Measurements from ENCODE around the gene MRPS12. TPM values are rescaled to one million over a fixed set of nuclear protein-coding genes. Genes with fewer than 3 reads are reported as not detected.

MRPS12 gene
- total and polyA plus RNA-seq, 9 of the 15 experiments (the other 6 are each of a cell fraction or from before 2014, with no cell fraction given): 8.1 to 174 (median 52.0) TPM

- TF ChIP-seq ATF4 (CRISPR knock-in tag; IDR thresholded peaks at IDR 0.05): no peak
- no peak for TF ChIP-seq ZBTB40 (IDR thresholded peaks at IDR 0.05)
- no peak for TF ChIP-seq ZBTB40 (CRISPR knock-in tag; IDR thresholded peaks at IDR 0.05)
- no peak for TF ChIP-seq ZNF445 (CRISPR knock-in tag; IDR thresholded peaks at IDR 0.05; ENCODE audit: low read depth)
- peak; percentile 10; the same call in 1 of the 2 replicates for TF ChIP-seq USF2 (CRISPR knock-in tag; IDR thresholded peaks at IDR 0.05)
- TF ChIP-seq HES1 (IDR thresholded peaks at IDR 0.05; ENCODE audit: low read depth): no peak
- TF ChIP-seq NKRF (IDR thresholded peaks at IDR 0.05; ENCODE audit: borderline replicate concordance): peak; percentile 79
- no peak for TF ChIP-seq CLOCK (CRISPR knock-in tag; IDR thresholded peaks at IDR 0.05; ENCODE audit: borderline replicate concordance)
Measured at GRCh38 chr19:38929929-38930775, 592 bp upstream of the MRPS12 start, which contains the start of gene SARS2 (continued).
